Smooth muscle cell (in vitro differentiated cells): ENCODE results near the gene RCOR1. TPM values are rescaled to one million over a fixed set of nuclear protein-coding genes. Genes with fewer than 3 reads are reported as not detected.

Experiments used
- DNase-seq: peaks from one replicate; lab custom pipeline; 2025; ENCODE audit not compliant: unreplicated experiment; lab: John Stamatoyannopoulos, UW
- H2AFZ ChIP-seq: fragments of 200-600 bp; sonication (generic); 2 replicates; pipeline ENCODE4 v1.6.0; 2016; ENCODE audit warnings: antibody characterized with exemption, low read depth, mild to moderate bottlenecking
- H3F3A ChIP-seq: fragments of 200-600 bp; sonication (generic); 2 replicates; pipeline ENCODE4 v1.6.0; 2017; ENCODE audit warnings: antibody characterized with exemption, low read depth
- H3K27ac ChIP-seq: fragments of 200-600 bp; sonication (generic); 2 replicates; pipeline ENCODE4 v1.5.1; 2016; ENCODE audit warnings: low read depth, mild to moderate bottlenecking
- H3K27me3 ChIP-seq: fragments of 200-600 bp; sonication (generic); 2 replicates; pipeline ENCODE4 v1.6.1; 2016; ENCODE audit warnings: low read depth, mild to moderate bottlenecking
- H3K36me3 ChIP-seq: fragments of 200-600 bp; sonication (generic); 2 replicates; pipeline ENCODE4 v1.5.1; 2016; ENCODE audit warnings: low read depth
- H3K4me1 ChIP-seq: fragments of 200-600 bp; sonication (generic); 2 replicates; pipeline ENCODE4 v1.5.1; 2016; ENCODE audit warnings: low read depth
- H3K4me2 ChIP-seq: fragments of 200-600 bp; sonication (generic); 2 replicates; pipeline ENCODE4 v1.6.0; 2016; ENCODE audit warnings: mild to moderate bottlenecking
- H3K4me3 ChIP-seq: fragments of 200-600 bp; sonication (generic); 2 replicates; pipeline ENCODE4 v1.5.1; 2016; ENCODE audit warnings: mild to moderate bottlenecking
- H3K79me2 ChIP-seq: fragments of 200-600 bp; sonication (generic); 2 replicates; pipeline ENCODE4 v1.6.0; 2016; ENCODE audit warnings: low read depth, mild to moderate bottlenecking
- H3K9ac ChIP-seq: fragments of 200-600 bp; sonication (generic); 2 replicates; pipeline ENCODE4 v1.6.0; 2016; ENCODE audit warnings: low read depth
- H3K9me3 ChIP-seq: fragments of 200-600 bp; sonication (generic); replicated peaks from 2 replicates; pipeline ENCODE4 v1.5.1; 2016; ENCODE audit warnings: low read depth
- H4K20me1 ChIP-seq: fragments of 200-600 bp; sonication (generic); 2 replicates; pipeline ENCODE4 v1.6.0; 2016; ENCODE audit warnings: low read depth
- CTCF ChIP-seq: fragments of 200-600 bp; sonication (generic); IDR thresholded peaks from 2 replicates; pipeline ENCODE4 v1.5.1; 2017; ENCODE audit warnings: borderline replicate concordance, mild to moderate bottlenecking, antibody characterized with exemption; ENCODE audit not compliant: insufficient read depth, poor library complexity, severe bottlenecking
- WGBS: methylation state at CpG from one replicate; pipeline ENCODE4 v1.1.7; 2016; ENCODE audit warnings: low lambda C conversion rate; 5-methylcytosine and 5-hydroxymethylcytosine counted together
- polyA plus RNA-seq: library from polyadenylated mRNA; unstranded; fragments of >200 nt; fragmentation: Nextera tagmentation; extraction: Ambion mirVana; gene quantifications from 2 replicates; pipeline ENCODE4 v1.2.1, GENCODE V29; 2016
- total RNA-seq: library from RNA; depleted of rRNA; stranded (reverse); fragments of >200 nt; gene quantifications from 2 replicates; pipeline ENCODE4 v1.2.3, GENCODE V29; 2014

RCOR1 gene
- total and polyA plus RNA-seq, 2 experiments from 2014 or later: 4.4 to 29.3 TPM

- no peak overlapping the region for H2AFZ ChIP-seq
- H3F3A ChIP-seq: peaks cover 5% of the 10 kb centered on the region
- H3K4me3 ChIP-seq: no peak overlapping the region
- peaks cover 99% of the 10 kb centered on the region for H4K20me1 ChIP-seq
- H3K4me1 ChIP-seq: peaks cover 5% of the 10 kb centered on the region
- no peaks in the 10 kb centered on the region for H3K9me3 ChIP-seq
- H3K27ac ChIP-seq: no peak overlapping the region
- peak; percentile 76 for TF ChIP-seq CTCF
- peaks cover 74% of the 10 kb centered on the region for H3K79me2 ChIP-seq
- H3K4me2 ChIP-seq: no peak overlapping the region
- DNase-seq: no peak
- no peaks in the 10 kb centered on the region for H3K27me3 ChIP-seq
- WGBS: 14% methylated on average over 7 of the region's 7 CpGs
- H3K9ac ChIP-seq: no peak overlapping the region
- no peaks in the 10 kb centered on the region for H3K36me3 ChIP-seq
Measured at GRCh38 chr14:102694530-102695166, 102.2 kb downstream of the RCOR1 start.

- peaks cover 74% of the 10 kb centered on the region for H3K79me2 ChIP-seq
- H3K27ac ChIP-seq: no peak overlapping the region
- no peak overlapping the region for H3K9ac ChIP-seq
- H3K4me2 ChIP-seq: no peak overlapping the region
- no peak for TF ChIP-seq CTCF
- H4K20me1 ChIP-seq: peaks cover 99% of the 10 kb centered on the region
- H3K9me3 ChIP-seq: no peaks in the 10 kb centered on the region
- no peak overlapping the region for H3K4me3 ChIP-seq
- peaks cover 5% of the 10 kb centered on the region for H3F3A ChIP-seq
- WGBS: 73% methylated on average over 3 of the region's 3 CpGs
- no peaks in the 10 kb centered on the region for H3K36me3 ChIP-seq
- H2AFZ ChIP-seq: no peak overlapping the region
- H3K27me3 ChIP-seq: no peaks in the 10 kb centered on the region
- DNase-seq: no peak
- peaks cover 5% of the 10 kb centered on the region for H3K4me1 ChIP-seq
Measured at GRCh38 chr14:102695167-102695555, 102.7 kb downstream of the RCOR1 start.

- no peaks in the 10 kb centered on the region for H3K36me3 ChIP-seq
- H3K4me3 ChIP-seq: no peak overlapping the region
- H3K9me3 ChIP-seq: no peaks in the 10 kb centered on the region
- WGBS: 81% methylated on average over 8 of the region's 8 CpGs
- H3K27ac ChIP-seq: no peak overlapping the region
- no peak overlapping the region for H3K9ac ChIP-seq
- H4K20me1 ChIP-seq: peaks cover 98% of the 10 kb centered on the region
- peaks cover 5% of the 10 kb centered on the region for H3F3A ChIP-seq
- H3K27me3 ChIP-seq: no peaks in the 10 kb centered on the region
- TF ChIP-seq CTCF: no peak
- no peak for DNase-seq
- H3K4me2 ChIP-seq: no peak overlapping the region
- H2AFZ ChIP-seq: no peak overlapping the region
- H3K79me2 ChIP-seq: peaks cover 74% of the 10 kb centered on the region
- H3K4me1 ChIP-seq: peaks cover 5% of the 10 kb centered on the region
Measured at GRCh38 chr14:102696332-102696731, 103.9 kb downstream of the RCOR1 start.
